SK-N-SH (cell line): Measurements from ENCODE around the gene NPIPB6. TPM values are rescaled to one million over a fixed set of nuclear protein-coding genes. Genes with fewer than 3 reads are reported as not detected.

Experiments
- CTCF ChIA-PET: fragments of 300-600, 350-600 bp; formaldehyde crosslinking; extraction: SDS; loops from one replicate; lab custom pipeline; 2021; lab: Yijun Ruan, JAX
- POLR2A ChIA-PET: fragments of 350-600 bp; sonication (Branson Sonifier 250); formaldehyde crosslinking; extraction: SDS; loops from one replicate; lab custom pipeline; 2020; ENCODE audit warnings: antibody characterized with exemption, inconsistent platforms; lab: Yijun Ruan, JAX
- DNase-seq: peaks from one replicate; pipeline ENCODE4 v3.0.0; 2012
- H2AFZ ChIP-seq: fragments of 200-600 bp; sonication (generic); 2 replicates; pipeline ENCODE4 v1.8.1; 2016; ENCODE audit warnings: antibody characterized with exemption, mild to moderate bottlenecking, low read depth
- H3F3A ChIP-seq: fragments of 200-600 bp; sonication (generic); replicated peaks from 2 replicates; pipeline ENCODE3; 2016; ENCODE audit warnings: antibody characterized with exemption, mild to moderate bottlenecking; ENCODE audit not compliant: insufficient read depth
- H3K27ac ChIP-seq, 2 experiments: fragments of 200-500 bp in 1 of 2; fragments of 200-600 bp in 1 of 2; sonication (Bioruptor generic) in 1 of 2; sonication (generic), shearing (Covaris generic) in 1 of 2; 2 replicates each; pipeline versions ENCODE4 v1.5.1 to v1.6.1; 2014 to 2016; ENCODE audit warnings: low read depth in 2 of 2, inconsistent platforms in 1 of 2, low read length in 1 of 2, mild to moderate bottlenecking in 1 of 2, mixed read lengths in 1 of 2
- H3K27me3 ChIP-seq: fragments of 200-600 bp; sonication (generic), shearing (Covaris generic); 2 replicates; pipeline ENCODE4 v1.6.1; 2016; ENCODE audit warnings: mixed run types; ENCODE audit not compliant: insufficient read depth
- H3K36me3 ChIP-seq, 2 experiments: fragments of 200-500 bp in 1 of 2; fragments of 200-600 bp in 1 of 2; sonication (Bioruptor generic) in 1 of 2; sonication (generic) in 1 of 2; replicated peaks in 1 of 2; 2 replicates each; pipeline versions ENCODE3 to v1.5.1; 2014 to 2016; ENCODE audit warnings: low read length in 1 of 2, mild to moderate bottlenecking in 1 of 2; ENCODE audit not compliant: insufficient read depth in 2 of 2, control insufficient read depth in 1 of 2
- H3K4me1 ChIP-seq, 2 experiments: fragments of 200-500 bp in 1 of 2; fragments of 200-600 bp in 1 of 2; sonication (Bioruptor generic) in 1 of 2; sonication (generic), shearing (Covaris generic) in 1 of 2; 2 replicates each; pipeline versions ENCODE4 v1.5.1 to v1.6.1; 2014 to 2016; ENCODE audit warnings: low read depth in 1 of 2, low read length in 1 of 2, mixed run types in 1 of 2; ENCODE audit not compliant: insufficient read depth in 2 of 2, control insufficient read depth in 1 of 2
- H3K4me2 ChIP-seq: fragments of 200-600 bp; sonication (generic), shearing (Covaris generic); 2 replicates; pipeline ENCODE4 v1.6.1; 2017; ENCODE audit warnings: mixed run types
- H3K4me3 ChIP-seq, 2 experiments: fragments of 200-500 bp in 1 of 2; fragments of 200-600 bp in 1 of 2; sonication (Bioruptor generic) in 1 of 2; sonication (generic), shearing (Covaris generic) in 1 of 2; 2 replicates each; pipeline versions ENCODE4 v1.5.1 to v1.8.1; 2014 to 2016; ENCODE audit warnings: low read depth in 2 of 2, inconsistent platforms in 1 of 2, low read length in 1 of 2, mild to moderate bottlenecking in 1 of 2, mixed read lengths in 1 of 2, moderate library complexity in 1 of 2
- H3K79me2 ChIP-seq: fragments of 200-600 bp; sonication (generic); 2 replicates; pipeline ENCODE4 v1.8.1; 2017; ENCODE audit warnings: mild to moderate bottlenecking; ENCODE audit not compliant: insufficient read depth
- H3K9ac ChIP-seq: fragments of 200-600 bp; sonication (generic); 2 replicates; pipeline ENCODE4 v1.6.1; 2017; ENCODE audit warnings: mixed run types
- H3K9me2 ChIP-seq: fragments of 200-600 bp; sonication (generic); 2 replicates; pipeline ENCODE4 v1.6.1; 2017; ENCODE audit warnings: mixed run types
- H3K9me3 ChIP-seq: fragments of 200-600 bp; sonication (generic); 2 replicates; pipeline ENCODE4 v1.6.1; 2017; ENCODE audit warnings: mixed run types, mild to moderate bottlenecking, moderate library complexity
- H4K20me1 ChIP-seq: fragments of 200-600 bp; sonication (generic); 2 replicates; pipeline ENCODE4 v1.6.1; 2017; ENCODE audit warnings: mild to moderate bottlenecking, mixed run types; ENCODE audit not compliant: insufficient read depth
- ELF1 ChIP-seq: IDR thresholded peaks from 2 replicates; pipeline ENCODE4 v1.4.0; 2012
- EZH2phosphoT487 ChIP-seq: fragments of 200-600 bp; sonication (generic); IDR thresholded peaks from 2 replicates; pipeline ENCODE4 v1.6.1; 2017; ENCODE audit warnings: low read depth, mixed run types, mild to moderate bottlenecking, antibody characterized with exemption, moderate library complexity, borderline replicate concordance
- FOSL2 ChIP-seq: IDR thresholded peaks from 2 replicates; pipeline ENCODE4 v1.4.0; 2012; ENCODE audit warnings: low read depth, mild to moderate bottlenecking, moderate library complexity, borderline replicate concordance
- FOXJ3 ChIP-seq: sonication (generic); formaldehyde crosslinking; IDR thresholded peaks from 2 replicates; pipeline ENCODE4 v1.5.1; 2020; ENCODE audit warnings: mild to moderate bottlenecking, missing genetic modification reagents
- GABPA ChIP-seq: IDR thresholded peaks from 2 replicates; pipeline ENCODE4 v1.4.0; 2012; ENCODE audit warnings: low read depth, mild to moderate bottlenecking
- GATA2 ChIP-seq: sonication (generic); formaldehyde crosslinking; IDR thresholded peaks from 2 replicates; pipeline ENCODE4 v1.5.0; 2020; ENCODE audit warnings: mild to moderate bottlenecking, missing genetic modification reagents
- JUND ChIP-seq: IDR thresholded peaks from 2 replicates; pipeline ENCODE4 v1.4.0; 2012
- POLR2AphosphoS5 ChIP-seq: IDR thresholded peaks from 2 replicates; pipeline ENCODE4 v1.6.1; 2012; ENCODE audit warnings: low read depth, low read length
- RAD21 ChIP-seq: IDR thresholded peaks from 2 replicates; pipeline ENCODE4 v1.6.1; 2012; ENCODE audit warnings: mild to moderate bottlenecking, low read length
- RFX5 ChIP-seq: IDR thresholded peaks from 2 replicates; pipeline ENCODE4 v1.6.1; 2012; ENCODE audit warnings: mild to moderate bottlenecking, improper control_type of control experiment, low read length
- RXRA ChIP-seq: IDR thresholded peaks from 2 replicates; pipeline ENCODE4 v1.4.0; 2012; ENCODE audit warnings: low read depth, mild to moderate bottlenecking, borderline replicate concordance
- SIN3A ChIP-seq: IDR thresholded peaks from 2 replicates; pipeline ENCODE4 v1.6.1; 2012; ENCODE audit warnings: low read depth, mild to moderate bottlenecking, low read length, moderate library complexity, borderline replicate concordance
- SMC3 ChIP-seq: IDR thresholded peaks from 2 replicates; pipeline ENCODE4 v1.6.1; 2012; ENCODE audit warnings: low read depth, low read length, improper control_type of control experiment
- TAF1 ChIP-seq: IDR thresholded peaks from 2 replicates; pipeline ENCODE4 v1.6.1; 2012; ENCODE audit warnings: low read depth, mild to moderate bottlenecking, low read length, moderate library complexity, borderline replicate concordance
- TEAD4 ChIP-seq: IDR thresholded peaks from 2 replicates; pipeline ENCODE4 v1.4.0; 2012; ENCODE audit warnings: mild to moderate bottlenecking, borderline replicate concordance; ENCODE audit not compliant: insufficient read depth
- YY1 ChIP-seq: IDR thresholded peaks from 2 replicates; pipeline ENCODE4 v1.4.0; 2012; ENCODE audit warnings: low read depth, mild to moderate bottlenecking
- WGBS: methylation state at CpG from one replicate; pipeline ENCODE4 v1.1.6; 2017; ENCODE audit warnings: low lambda C conversion rate; 5-methylcytosine and 5-hydroxymethylcytosine counted together
- polyA plus RNA-seq, 3 experiments: library from polyadenylated mRNA; depleted of rRNA; stranded (reverse); fragments of >200 nt; gene quantifications; 2 replicates each; pipeline ENCODE4 v1.2.3, GENCODE V29; 2012
- TF ChIP-seq, protein P1 (sequence below): IDR thresholded peaks from 2 replicates; pipeline ENCODE4 v1.4.0; 2012; ENCODE audit warnings: low read depth
- TF ChIP-seq, protein P2 (sequence below): fragments of 150-350 bp; IDR thresholded peaks from 2 replicates; pipeline ENCODE4 v1.6.1; 2017; ENCODE audit warnings: antibody characterized with exemption, low read length, low read depth, borderline replicate concordance
- TF ChIP-seq, protein P3 (sequence below): fragments of 200-600 bp; sonication (generic); IDR thresholded peaks from 2 replicates; pipeline ENCODE4 v1.6.1; 2017; ENCODE audit warnings: antibody characterized with exemption, mild to moderate bottlenecking, moderate library complexity
- TF ChIP-seq, protein P4 (sequence below): IDR thresholded peaks from 2 replicates; pipeline ENCODE4; 2012
- TF ChIP-seq, protein P5 (sequence below): IDR thresholded peaks from 2 replicates; pipeline ENCODE4 v1.4.0; 2012; ENCODE audit warnings: low read depth, borderline replicate concordance

NPIPB6 gene
- polyA plus RNA-seq, 1 of the 3 experiments (the other 2 are of a cell fraction), result 0.35 TPM

DNA sequence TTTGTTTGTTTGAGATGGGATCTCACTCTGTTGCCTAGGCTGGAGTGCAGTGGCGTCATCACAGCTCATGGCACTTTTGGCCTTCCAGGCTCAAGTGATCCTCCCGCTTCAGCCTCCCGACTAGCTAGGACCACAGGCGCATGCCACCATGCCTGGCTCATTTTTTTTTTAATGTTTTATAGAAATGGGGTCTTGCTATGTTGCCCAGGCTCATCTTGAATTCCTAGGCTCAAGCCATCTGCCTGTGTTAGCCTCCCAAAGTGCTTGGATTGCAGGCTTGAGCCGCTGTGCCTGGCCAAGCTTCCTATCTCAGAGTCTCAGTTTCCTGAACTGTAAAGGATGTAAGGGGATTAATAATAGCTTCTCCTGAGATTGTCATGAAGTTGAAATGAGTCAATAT, 63.0 kb downstream of the NPIPB6 start:
- Histone ChIP-seq H3F3A (no peaks in the 10 kb centered on the region), H3K79me2 (no peaks in the 10 kb centered on the region), H3K27ac (no peak overlapping the region), H3K4me3 (no peak overlapping the region), H3K9me2 (no peaks in the 10 kb centered on the region), H3K4me1 (peaks cover 0 to 1% of the 10 kb centered on the region in 2 experiments; a peak in 1 of 4 replicates), H3K9ac (no peak overlapping the region), H3K9me3 (no peaks in the 10 kb centered on the region), H3K27me3 (no peaks in the 10 kb centered on the region), H4K20me1 (no peaks in the 10 kb centered on the region), H2AFZ (no peak overlapping the region), H3K4me2 (no peak overlapping the region), H3K36me3 (no peaks in the 10 kb centered on the region)
- POLR2A ChIA-PET, result interaction anchor here (0.6 to 0.9 kb wide), 2 partner anchors 9 to 1299 kb away, joined by 4 to 5 read pairs; no protein-coding TSS in a partner anchor
- no peak for DNase-seq
- 81% methylated on average over 5 of the region's 5 CpGs for WGBS
- TF ChIP-seq EZH2phosphoT487 (no peak), GABPA (no peak), YY1 (no peak), FOSL2 (no peak), TEAD4 (no peak), POLR2AphosphoS5 (no peak), SIN3A (no peak), RXRA (no peak)
- TF ChIP-seq, protein P1, sequence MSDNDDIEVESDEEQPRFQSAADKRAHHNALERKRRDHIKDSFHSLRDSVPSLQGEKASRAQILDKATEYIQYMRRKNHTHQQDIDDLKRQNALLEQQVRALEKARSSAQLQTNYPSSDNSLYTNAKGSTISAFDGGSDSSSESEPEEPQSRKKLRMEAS, result no peak
- TF ChIP-seq, protein P2, sequence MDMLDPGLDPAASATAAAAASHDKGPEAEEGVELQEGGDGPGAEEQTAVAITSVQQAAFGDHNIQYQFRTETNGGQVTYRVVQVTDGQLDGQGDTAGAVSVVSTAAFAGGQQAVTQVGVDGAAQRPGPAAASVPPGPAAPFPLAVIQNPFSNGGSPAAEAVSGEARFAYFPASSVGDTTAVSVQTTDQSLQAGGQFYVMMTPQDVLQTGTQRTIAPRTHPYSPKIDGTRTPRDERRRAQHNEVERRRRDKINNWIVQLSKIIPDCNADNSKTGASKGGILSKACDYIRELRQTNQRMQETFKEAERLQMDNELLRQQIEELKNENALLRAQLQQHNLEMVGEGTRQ, result no peak
- CTCF ChIA-PET, result interaction anchor here (0.8 to 1.9 kb wide), 4 partner anchors 12 to 23 kb away, joined by 5 to 14 read pairs (median 6); no protein-coding TSS in a partner anchor

DNA sequence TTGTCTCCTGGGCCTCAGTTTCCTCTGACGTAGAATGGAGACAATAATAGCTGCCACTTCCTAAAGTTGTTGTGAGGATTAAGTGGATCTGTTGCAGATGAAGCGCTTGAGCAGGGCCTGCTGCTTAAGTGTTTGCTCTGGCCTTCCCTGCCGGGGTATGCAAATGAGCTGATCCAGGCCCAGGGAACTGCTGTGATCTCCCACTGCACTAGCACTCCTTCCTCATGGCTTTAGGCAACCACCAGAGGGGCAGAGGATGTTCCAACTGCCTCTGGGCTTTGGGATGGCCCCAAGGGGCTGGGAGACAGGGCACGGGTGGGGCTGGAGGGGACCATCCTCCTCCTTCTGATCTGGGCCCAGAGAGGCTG, 64.8 kb downstream of the NPIPB6 start:
- ChIA-PET CTCF (interaction anchor here (0.7 to 8.0 kb wide), 7 partner anchors 18 to 258 kb away, joined by 3 to 47 read pairs (median 3); no protein-coding TSS in a partner anchor), POLR2A (no interaction called here)
- Histone ChIP-seq H3K79me2 (no peaks in the 10 kb centered on the region), H3K9me3 (no peaks in the 10 kb centered on the region), H3K36me3 (no peaks in the 10 kb centered on the region), H4K20me1 (no peaks in the 10 kb centered on the region), H3K4me1 (peaks cover 0 to 17% of the 10 kb centered on the region in 2 experiments; a peak in 1 of 4 replicates), H3K9me2 (no peaks in the 10 kb centered on the region), H3K27me3 (0 out of 2 replicates have a peak, but pooled peaks cover 1% of the 10 kb centered on the region), H3K4me3 (no peak overlapping the region), H3K9ac (no peak overlapping the region), H3F3A (no peaks in the 10 kb centered on the region), H3K27ac (no peak overlapping the region), H2AFZ (no peak overlapping the region), H3K4me2 (no peak overlapping the region)
- 87% methylated on average over 2 of the region's 4 CpGs for WGBS
- no peak for DNase-seq
- TF ChIP-seq SMC3, result no peak
- TF ChIP-seq GATA2 (CRISPR knock-in tag), result no peak
- TF ChIP-seq RFX5, result no peak
- TF ChIP-seq, protein P3, sequence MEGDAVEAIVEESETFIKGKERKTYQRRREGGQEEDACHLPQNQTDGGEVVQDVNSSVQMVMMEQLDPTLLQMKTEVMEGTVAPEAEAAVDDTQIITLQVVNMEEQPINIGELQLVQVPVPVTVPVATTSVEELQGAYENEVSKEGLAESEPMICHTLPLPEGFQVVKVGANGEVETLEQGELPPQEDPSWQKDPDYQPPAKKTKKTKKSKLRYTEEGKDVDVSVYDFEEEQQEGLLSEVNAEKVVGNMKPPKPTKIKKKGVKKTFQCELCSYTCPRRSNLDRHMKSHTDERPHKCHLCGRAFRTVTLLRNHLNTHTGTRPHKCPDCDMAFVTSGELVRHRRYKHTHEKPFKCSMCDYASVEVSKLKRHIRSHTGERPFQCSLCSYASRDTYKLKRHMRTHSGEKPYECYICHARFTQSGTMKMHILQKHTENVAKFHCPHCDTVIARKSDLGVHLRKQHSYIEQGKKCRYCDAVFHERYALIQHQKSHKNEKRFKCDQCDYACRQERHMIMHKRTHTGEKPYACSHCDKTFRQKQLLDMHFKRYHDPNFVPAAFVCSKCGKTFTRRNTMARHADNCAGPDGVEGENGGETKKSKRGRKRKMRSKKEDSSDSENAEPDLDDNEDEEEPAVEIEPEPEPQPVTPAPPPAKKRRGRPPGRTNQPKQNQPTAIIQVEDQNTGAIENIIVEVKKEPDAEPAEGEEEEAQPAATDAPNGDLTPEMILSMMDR, result no peak
- TF ChIP-seq, protein P4, sequence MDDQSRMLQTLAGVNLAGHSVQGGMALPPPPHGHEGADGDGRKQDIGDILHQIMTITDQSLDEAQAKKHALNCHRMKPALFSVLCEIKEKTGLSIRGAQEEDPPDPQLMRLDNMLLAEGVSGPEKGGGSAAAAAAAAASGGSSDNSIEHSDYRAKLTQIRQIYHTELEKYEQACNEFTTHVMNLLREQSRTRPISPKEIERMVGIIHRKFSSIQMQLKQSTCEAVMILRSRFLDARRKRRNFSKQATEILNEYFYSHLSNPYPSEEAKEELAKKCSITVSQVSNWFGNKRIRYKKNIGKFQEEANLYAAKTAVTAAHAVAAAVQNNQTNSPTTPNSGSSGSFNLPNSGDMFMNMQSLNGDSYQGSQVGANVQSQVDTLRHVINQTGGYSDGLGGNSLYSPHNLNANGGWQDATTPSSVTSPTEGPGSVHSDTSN, result no peak
- no peak for TF ChIP-seq JUND
- TF ChIP-seq GABPA, result no peak
- TF ChIP-seq FOXJ3 (CRISPR knock-in tag), result no peak
- no peak for TF ChIP-seq FOSL2
- TF ChIP-seq, protein P2, result no peak
- no peak for TF ChIP-seq TAF1
- TF ChIP-seq, protein P1, result no peak
- no peak for TF ChIP-seq ELF1
- TF ChIP-seq, protein P5, sequence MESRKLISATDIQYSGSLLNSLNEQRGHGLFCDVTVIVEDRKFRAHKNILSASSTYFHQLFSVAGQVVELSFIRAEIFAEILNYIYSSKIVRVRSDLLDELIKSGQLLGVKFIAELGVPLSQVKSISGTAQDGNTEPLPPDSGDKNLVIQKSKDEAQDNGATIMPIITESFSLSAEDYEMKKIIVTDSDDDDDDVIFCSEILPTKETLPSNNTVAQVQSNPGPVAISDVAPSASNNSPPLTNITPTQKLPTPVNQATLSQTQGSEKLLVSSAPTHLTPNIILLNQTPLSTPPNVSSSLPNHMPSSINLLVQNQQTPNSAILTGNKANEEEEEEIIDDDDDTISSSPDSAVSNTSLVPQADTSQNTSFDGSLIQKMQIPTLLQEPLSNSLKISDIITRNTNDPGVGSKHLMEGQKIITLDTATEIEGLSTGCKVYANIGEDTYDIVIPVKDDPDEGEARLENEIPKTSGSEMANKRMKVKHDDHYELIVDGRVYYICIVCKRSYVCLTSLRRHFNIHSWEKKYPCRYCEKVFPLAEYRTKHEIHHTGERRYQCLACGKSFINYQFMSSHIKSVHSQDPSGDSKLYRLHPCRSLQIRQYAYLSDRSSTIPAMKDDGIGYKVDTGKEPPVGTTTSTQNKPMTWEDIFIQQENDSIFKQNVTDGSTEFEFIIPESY, result no peak
- no peak for TF ChIP-seq RAD21
